ENCODE measurements around the gene MIOS.

DNA sequence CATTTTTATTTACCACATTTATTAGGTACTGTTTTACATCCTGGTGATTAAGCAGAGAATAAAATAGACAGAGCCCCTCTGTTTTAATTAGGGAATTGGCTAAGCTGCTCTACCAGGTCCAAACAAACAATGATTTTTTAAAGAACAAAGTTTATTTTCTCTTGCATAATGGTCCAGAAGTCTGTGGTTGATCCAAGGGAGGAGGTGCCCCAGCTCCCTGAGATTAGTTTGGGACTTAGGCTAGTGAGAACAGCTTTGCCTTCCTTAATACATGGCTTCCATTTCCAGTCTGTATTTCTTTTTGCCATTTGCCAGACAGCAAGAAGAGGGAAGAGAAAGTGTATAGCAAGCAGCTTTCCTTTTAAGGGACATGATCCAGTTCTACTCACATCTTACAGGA lies 2.9 kb upstream of the MIOS start:
- TF ChIP-seq, protein P1, sequence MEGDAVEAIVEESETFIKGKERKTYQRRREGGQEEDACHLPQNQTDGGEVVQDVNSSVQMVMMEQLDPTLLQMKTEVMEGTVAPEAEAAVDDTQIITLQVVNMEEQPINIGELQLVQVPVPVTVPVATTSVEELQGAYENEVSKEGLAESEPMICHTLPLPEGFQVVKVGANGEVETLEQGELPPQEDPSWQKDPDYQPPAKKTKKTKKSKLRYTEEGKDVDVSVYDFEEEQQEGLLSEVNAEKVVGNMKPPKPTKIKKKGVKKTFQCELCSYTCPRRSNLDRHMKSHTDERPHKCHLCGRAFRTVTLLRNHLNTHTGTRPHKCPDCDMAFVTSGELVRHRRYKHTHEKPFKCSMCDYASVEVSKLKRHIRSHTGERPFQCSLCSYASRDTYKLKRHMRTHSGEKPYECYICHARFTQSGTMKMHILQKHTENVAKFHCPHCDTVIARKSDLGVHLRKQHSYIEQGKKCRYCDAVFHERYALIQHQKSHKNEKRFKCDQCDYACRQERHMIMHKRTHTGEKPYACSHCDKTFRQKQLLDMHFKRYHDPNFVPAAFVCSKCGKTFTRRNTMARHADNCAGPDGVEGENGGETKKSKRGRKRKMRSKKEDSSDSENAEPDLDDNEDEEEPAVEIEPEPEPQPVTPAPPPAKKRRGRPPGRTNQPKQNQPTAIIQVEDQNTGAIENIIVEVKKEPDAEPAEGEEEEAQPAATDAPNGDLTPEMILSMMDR (IDR thresholded peaks at IDR 0.05) = no peak
- no peak for TF ChIP-seq POLR2A (IDR thresholded peaks at IDR 0.05)
